Skeletal muscle tissue (tissue), 4 donors: ENCODE measurements around the gene ARID5B. TPM values are rescaled to one million over a fixed set of nuclear protein-coding genes. Genes with fewer than 3 reads are reported as not detected.

Experiments used
- H3K27ac ChIP-seq: one replicate; pipeline ENCODE4 v1.7.0; 2013; ENCODE audit warnings: mild to moderate bottlenecking, low read depth, low read length, inconsistent platforms
- H3K27me3 ChIP-seq, 3 donors: one replicate each; pipeline ENCODE4 v1.7.0; 2013; ENCODE audit warnings: low read length in 3 of 3; ENCODE audit not compliant: control insufficient read depth in 3 of 3, insufficient read depth in 3 of 3
- H3K36me3 ChIP-seq, 3 donors: one replicate each; pipeline ENCODE4 v1.7.0; 2013; ENCODE audit warnings: low read length in 3 of 3; ENCODE audit not compliant: control insufficient read depth in 3 of 3, insufficient read depth in 3 of 3
- H3K4me1 ChIP-seq, 3 donors: one replicate each; pipeline ENCODE4 v1.7.0; 2013; ENCODE audit warnings: low read length in 3 of 3, mild to moderate bottlenecking in 3 of 3; ENCODE audit not compliant: control insufficient read depth in 3 of 3, insufficient read depth in 3 of 3
- H3K4me3 ChIP-seq, 3 donors: one replicate each; pipeline ENCODE4 v1.7.0; 2013; ENCODE audit warnings: low read length in 3 of 3
- H3K9ac ChIP-seq, 3 donors: one replicate each; pipeline ENCODE4 v1.7.0; 2013; ENCODE audit warnings: low read length in 3 of 3, mild to moderate bottlenecking in 3 of 3, moderate library complexity in 2 of 3, low read depth in 1 of 3
- H3K9me3 ChIP-seq, 3 donors: one replicate each; pipeline ENCODE4 v1.7.0; 2013; ENCODE audit warnings: low read length in 3 of 3; ENCODE audit not compliant: control insufficient read depth in 3 of 3
- total RNA-seq: library from RNA; depleted of rRNA; stranded (reverse); fragments of >200 nt; gene quantifications from one replicate; pipeline ENCODE4 v1.2.3, GENCODE V29; 2014
- donor health status: Osteomylitis.

Gene ARID5B
- total RNA-seq, 1 donor from 2014 or later, result 27.7 TPM

DNA sequence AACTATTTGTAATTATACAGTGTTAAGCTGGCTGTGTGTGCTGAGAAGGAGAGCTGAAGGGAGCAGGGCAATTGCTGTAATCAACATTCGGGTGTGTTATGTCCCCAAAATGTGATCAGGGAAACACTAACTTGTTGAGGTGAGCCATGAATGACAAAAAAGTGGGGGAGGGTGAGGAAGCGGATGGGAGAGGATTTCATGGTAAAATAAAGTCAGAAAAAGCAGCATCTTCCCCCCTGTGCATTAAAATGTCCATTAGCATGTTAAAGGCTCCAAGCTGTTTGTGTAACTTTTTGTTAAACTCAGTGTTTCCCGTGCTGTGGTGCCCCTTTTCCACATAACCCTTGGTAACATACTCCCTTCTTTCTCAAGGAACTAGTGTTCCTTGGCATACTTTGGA lies 84.9 kb downstream of the ARID5B start:
- H3K4me1 ChIP-seq, result peaks cover 0 to 7% (median 7%) of the 10 kb centered on the region in 3 donors
- H3K9me3 ChIP-seq, result no peaks in the 10 kb centered on the region
- H3K27me3 ChIP-seq, result no peaks in the 10 kb centered on the region
- no peak overlapping the region for H3K4me3 ChIP-seq
- H3K9ac ChIP-seq, result no peak overlapping the region
- H3K36me3 ChIP-seq, result no peaks in the 10 kb centered on the region
- no peak overlapping the region for H3K27ac ChIP-seq

DNA sequence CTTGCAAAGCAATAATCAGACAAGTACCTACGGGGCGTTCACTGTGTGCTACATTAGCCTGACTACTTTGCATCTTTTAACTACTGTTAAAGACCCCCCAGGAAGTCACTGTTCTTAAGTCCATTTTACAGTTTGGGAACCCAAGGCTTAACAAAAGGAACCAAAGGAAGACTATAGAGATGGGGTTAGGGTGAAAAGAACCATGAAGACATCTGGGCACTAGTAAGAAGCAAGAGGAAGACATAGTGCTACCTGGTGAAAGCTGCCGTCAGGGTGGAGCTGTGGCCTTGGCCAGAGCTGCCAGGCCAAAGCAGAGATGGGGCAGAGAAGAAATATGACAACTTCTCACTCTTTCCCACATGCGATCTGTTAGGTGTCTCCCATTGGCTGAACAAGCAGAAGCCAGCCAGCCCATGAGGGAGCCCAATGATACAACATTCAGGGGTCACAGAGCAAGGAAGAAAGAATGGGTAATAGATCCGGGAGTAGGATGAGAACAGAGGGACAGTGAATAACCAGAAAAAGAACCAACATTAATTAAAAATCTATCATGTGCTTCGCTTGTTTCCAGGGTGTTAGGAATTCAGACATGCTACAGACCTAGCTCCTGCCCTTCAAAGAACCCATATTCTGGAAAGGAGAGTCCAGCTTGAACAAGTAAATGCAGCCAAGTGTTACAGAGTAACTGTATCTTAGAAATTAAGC lies 85.4 kb downstream of the ARID5B start:
- Histone ChIP-seq H3K9ac (no peak overlapping the region), H3K27me3 (no peaks in the 10 kb centered on the region), H3K4me1 (peaks cover 1 to 8% (median 7%) of the 10 kb centered on the region in 3 donors), H3K27ac (no peak overlapping the region), H3K9me3 (no peaks in the 10 kb centered on the region), H3K36me3 (no peaks in the 10 kb centered on the region), H3K4me3 (no peak overlapping the region)

DNA sequence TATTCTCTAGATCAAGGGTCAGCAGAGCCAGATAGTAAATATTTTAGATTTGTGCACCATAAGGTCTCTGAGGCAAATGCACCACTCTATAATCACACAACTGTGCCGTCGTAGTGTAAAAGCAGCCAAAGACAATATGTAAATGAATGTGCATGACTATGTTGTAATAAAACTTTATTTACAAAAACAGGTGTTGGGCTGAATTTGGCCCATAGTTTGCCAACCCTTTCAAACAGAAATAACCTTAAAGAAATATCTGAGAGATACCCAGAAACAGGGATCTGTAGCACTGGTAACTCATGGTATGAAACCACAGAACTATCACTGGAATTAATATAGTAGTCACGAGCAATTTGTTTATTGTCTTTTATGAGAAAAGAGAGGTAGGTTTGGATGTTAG lies 86.0 kb downstream of the ARID5B start:
- Histone ChIP-seq H3K9ac (no peak overlapping the region), H3K4me3 (peak overlapping the region in 1 of 3 donors; percentile 60)

DNA sequence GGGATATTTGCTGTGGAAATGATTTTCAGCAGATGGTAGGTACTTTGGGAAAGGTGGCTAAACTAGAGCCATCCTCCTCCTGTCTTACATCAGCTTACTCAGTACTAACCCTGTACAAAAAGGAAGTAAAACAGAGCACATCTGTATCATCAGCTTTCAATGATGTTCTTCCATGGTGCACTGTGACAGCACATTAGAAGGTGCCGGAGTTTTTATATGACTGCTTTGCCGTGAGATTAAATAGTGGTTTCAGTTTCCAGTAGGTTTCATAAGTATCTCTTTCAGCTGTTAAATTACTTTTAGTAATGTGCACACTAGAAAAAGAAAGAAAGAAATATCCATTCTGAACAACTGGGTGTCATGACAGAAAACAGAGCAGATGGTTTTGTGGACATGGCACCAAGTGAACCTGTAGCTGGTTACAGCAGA lies 86.5 kb downstream of the ARID5B start:
- H3K27ac ChIP-seq, result peak overlapping the region; percentile 40
- H3K4me3 ChIP-seq, result peak overlapping the region in 2 of 3 donors; percentile 47 to 60
- H3K4me1 ChIP-seq, result peaks cover 5 to 16% (median 13%) of the 10 kb centered on the region in 3 donors

More for the DNA sequence above, 86.0 kb downstream of the ARID5B start:
- Histone ChIP-seq H3K27ac (peak overlapping the region; percentile 40), H3K36me3 (no peaks in the 10 kb centered on the region), H3K27me3 (no peaks in the 10 kb centered on the region), H3K4me1 (peaks cover 4 to 13% (median 12%) of the 10 kb centered on the region in 3 donors), H3K9me3 (no peaks in the 10 kb centered on the region)

DNA sequence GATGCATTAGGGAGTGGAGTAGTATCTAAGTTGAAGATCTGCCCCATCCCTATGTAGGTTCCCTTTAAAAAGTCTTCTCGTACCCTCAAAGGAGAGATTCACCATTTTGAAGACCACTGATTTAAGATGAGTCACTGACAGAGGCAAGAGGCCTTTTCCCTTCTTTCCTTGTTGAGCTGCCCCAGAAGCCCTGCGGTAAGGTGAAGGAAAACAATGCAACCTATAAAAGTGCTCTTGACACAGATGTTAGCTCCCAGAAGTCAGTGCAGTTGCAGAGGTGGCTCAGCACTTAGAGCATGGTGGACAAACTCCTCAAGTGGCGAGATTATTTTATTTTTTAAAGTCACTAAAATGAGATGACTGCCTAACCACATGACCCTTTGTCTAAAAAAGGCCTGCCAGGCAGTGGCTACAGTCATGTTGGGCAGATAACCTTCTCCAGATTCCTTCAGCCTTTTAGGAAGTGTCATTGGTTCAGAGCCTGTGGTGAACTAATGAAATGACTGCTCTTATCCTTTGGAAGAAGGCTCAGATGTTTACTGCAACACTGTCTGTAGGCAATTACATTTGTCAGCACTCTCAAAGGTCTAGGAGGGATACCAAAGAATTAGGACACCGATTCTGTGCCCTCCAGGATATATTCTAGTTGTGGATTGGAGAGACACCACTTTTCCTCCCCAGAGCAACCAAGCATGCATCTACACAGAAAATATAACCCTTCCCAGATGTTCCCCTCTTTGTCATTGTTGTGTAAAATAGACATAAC lies 88.7 kb downstream of the ARID5B start:
- H3K27ac ChIP-seq, result no peak overlapping the region
- H3K4me3 ChIP-seq, result no peak overlapping the region
- no peaks in the 10 kb centered on the region for H3K36me3 ChIP-seq
- H3K4me1 ChIP-seq, result peaks cover 9 to 30% (median 16%) of the 10 kb centered on the region in 3 donors
- H3K27me3 ChIP-seq, result no peaks in the 10 kb centered on the region
- no peaks in the 10 kb centered on the region for H3K9me3 ChIP-seq
- H3K9ac ChIP-seq, result no peak overlapping the region

More for the DNA sequence above, 86.5 kb downstream of the ARID5B start:
- Histone ChIP-seq H3K36me3 (no peaks in the 10 kb centered on the region), H3K27me3 (no peaks in the 10 kb centered on the region), H3K9me3 (no peaks in the 10 kb centered on the region), H3K9ac (peak overlapping the region in 2 of 3 donors; percentile 25 to 45)

DNA sequence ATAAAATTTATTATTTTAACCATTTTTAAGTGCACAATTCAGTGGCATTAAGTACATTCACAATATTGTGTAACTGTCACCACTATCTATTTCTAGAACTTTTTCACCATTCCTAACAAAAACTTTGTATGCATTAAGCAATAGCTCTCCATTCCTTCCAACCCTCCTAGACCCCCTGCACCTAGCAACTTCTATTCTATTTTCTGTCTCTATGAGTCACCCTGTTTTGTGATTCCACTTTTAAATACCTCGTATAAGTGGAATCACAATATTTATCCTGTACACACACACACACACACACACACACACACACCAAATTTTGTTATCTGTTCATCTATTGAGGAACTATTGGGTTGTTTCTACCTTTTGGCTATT lies 89.2 kb downstream of the ARID5B start:
- H3K9ac ChIP-seq, result no peak overlapping the region
- H3K27me3 ChIP-seq, result no peaks in the 10 kb centered on the region
- no peak overlapping the region for H3K27ac ChIP-seq
- H3K9me3 ChIP-seq, result no peaks in the 10 kb centered on the region
- H3K4me1 ChIP-seq, result peaks cover 9 to 32% (median 16%) of the 10 kb centered on the region in 3 donors
- no peaks in the 10 kb centered on the region for H3K36me3 ChIP-seq
- no peak overlapping the region for H3K4me3 ChIP-seq

DNA sequence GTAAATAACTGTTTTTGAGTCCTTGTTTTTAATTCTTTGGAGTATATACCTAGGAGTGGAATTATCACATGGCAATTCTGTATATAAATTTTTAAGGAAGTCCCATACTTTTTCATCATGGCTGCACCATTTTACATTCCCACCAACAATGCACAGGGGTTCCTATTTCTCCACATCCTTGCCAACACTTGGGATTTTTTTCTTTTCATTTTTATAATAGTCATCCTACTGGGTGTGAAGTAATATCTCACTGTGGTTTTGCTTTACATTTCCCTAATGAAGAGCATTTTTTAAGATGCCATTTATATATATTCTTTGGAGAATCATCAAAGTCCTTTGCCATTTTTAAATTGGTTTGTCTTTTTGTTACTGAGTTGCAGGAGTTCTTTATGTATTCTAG lies 89.7 kb downstream of the ARID5B start:
- Histone ChIP-seq H3K4me3 (no peak overlapping the region), H3K27me3 (no peaks in the 10 kb centered on the region), H3K36me3 (no peaks in the 10 kb centered on the region), H3K27ac (no peak overlapping the region), H3K9me3 (no peaks in the 10 kb centered on the region), H3K9ac (no peak overlapping the region), H3K4me1 (peaks cover 9 to 34% (median 16%) of the 10 kb centered on the region in 3 donors)

DNA sequence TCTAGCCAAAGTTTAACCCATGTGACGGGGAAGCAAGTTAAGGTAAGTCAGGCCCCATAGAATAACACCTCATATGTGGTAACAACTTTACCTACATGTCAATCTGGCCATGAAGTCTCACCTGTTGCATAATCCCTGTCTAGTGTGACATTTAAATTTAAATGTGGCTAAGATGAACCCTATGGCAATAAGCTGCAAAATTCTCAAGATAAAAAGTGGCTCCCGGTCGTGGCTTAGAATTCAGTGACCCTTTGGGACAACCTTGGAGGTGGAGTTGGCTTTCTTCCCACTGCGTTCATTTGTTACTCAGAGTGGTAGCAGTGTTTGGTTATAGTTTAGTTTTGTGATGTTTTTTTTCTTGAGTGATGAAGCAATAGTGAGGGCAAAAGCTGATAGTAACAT lies 90.6 kb downstream of the ARID5B start:
- peak overlapping the region in 2 of 3 donors; percentile 45 to 69 for H3K9ac ChIP-seq
- peaks cover 9 to 28% (median 10%) of the 10 kb centered on the region in 3 donors for H3K4me1 ChIP-seq
- no peaks in the 10 kb centered on the region for H3K9me3 ChIP-seq
- no peaks in the 10 kb centered on the region for H3K27me3 ChIP-seq
- H3K27ac ChIP-seq, result peak overlapping the region; percentile 78
- no peaks in the 10 kb centered on the region for H3K36me3 ChIP-seq
- H3K4me3 ChIP-seq, result peak overlapping the region in 1 of 3 donors; percentile 25

DNA sequence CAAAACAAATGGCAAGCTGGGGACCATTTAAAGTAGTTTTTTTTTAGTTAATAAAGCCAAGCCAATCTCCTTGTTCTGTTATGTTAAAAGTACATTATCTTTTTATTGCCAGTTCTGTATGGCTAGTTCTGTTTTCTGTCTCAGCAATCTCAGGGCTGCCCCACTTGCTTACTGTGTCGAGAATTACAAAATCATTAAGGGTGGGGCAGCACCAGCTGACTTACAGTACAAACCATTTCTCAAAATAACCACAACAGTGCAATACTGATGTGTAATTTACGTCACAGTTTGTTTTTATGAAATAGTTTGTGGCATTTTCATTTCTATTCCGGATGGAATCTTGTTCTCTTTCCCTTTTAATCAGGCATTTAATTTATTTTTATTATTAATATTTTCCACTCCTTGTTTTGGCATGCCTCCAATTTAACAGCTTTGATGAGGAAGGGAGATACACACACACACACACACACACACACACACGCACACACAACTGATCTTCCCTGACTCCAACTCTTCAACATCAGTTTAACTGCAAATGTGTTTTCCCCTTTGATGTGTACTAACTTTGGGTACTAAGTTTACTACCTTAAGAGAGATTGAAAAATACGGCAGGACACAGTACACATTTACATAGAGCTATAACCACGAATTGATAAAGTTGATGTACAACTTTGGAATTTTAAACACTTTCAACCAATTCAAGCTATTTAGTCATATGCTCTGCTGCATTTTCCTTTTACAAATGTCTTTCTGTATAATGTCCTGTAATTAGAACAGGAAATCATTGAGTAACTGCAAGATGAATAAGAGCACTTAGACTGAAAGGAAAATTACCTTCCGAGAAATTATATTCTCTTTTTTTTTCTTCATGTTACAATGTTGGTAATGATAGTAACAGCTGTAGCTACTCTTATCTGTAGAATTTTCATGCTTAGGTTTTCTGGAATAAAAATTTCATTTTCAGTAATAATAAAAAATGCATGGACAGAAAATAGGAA lies 91.5 kb downstream of the ARID5B start:
- Histone ChIP-seq H3K4me1 (peaks cover 9 to 27% (median 9%) of the 10 kb centered on the region in 3 donors), H3K27ac (peak overlapping the region; percentile 78), H3K9me3 (no peaks in the 10 kb centered on the region), H3K27me3 (no peaks in the 10 kb centered on the region), H3K36me3 (peaks cover 0 to under 1% (median 0%) of the 10 kb centered on the region in 3 donors), H3K9ac (peak overlapping the region; percentile 10 to 69 (median 47)), H3K4me3 (peak overlapping the region; percentile 30 to 60 (median 46))
